K562 (cell line): Measurements from ENCODE around the gene TTK. TPM values are rescaled to one million over a fixed set of nuclear protein-coding genes. Genes with fewer than 3 reads are reported as not detected.

Source experiments
- ATAC-seq: fragments of 200-7000 bp; cut with Tn5 transposase; 3 replicates; pipeline ENCODE4 v1.9.1; 2020; ENCODE audit warnings: moderate library complexity
- BruUV-seq: library from RNA; stranded (reverse); fragments of 400-500 nt; replicated peaks from 2 replicates; lab custom pipeline; 2021; lab: Mats Ljungman, UMichigan
- CTCF ChIA-PET: fragments of 300-600 bp; formaldehyde crosslinking; extraction: SDS; loops from one replicate; lab custom pipeline; 2021; ENCODE audit warnings: low intra/inter-chr PET ratio; lab: Yijun Ruan, JAX
- POLR2A ChIA-PET: fragments of 300-600, 350-650 bp; sonication (Branson Sonifier 250); formaldehyde crosslinking; extraction: SDS; loops from one replicate; lab custom pipeline; 2021; ENCODE audit warnings: antibody characterized with exemption, inconsistent platforms; lab: Yijun Ruan, JAX
- DNase-seq, 4 experiments: peaks; one replicate each; pipeline versions ENCODE4 v3.0.0 to v3.0.0-alpha.2; 2011 to 2018; ENCODE audit warnings: low spot score in 3 of 4, mixed read lengths in 3 of 4; ENCODE audit errors: extremely low read depth in 1 of 4
- FAIRE-seq: peaks from 2 replicates; lab custom pipeline; 2011; peaks lifted over from hg19 to GRCh38; lab: Jason Lieb, UNC
- H2AFZ ChIP-seq: 2 replicates; pipeline ENCODE4 v1.6.0; 2011; ENCODE audit warnings: low read depth, low read length, control low read depth, inconsistent platforms
- H3K27ac ChIP-seq: fragments of 200-600 bp; 3 replicates; pipeline ENCODE4 v1.8.0; 2011; ENCODE audit warnings: low read depth, mild to moderate bottlenecking, control low read depth, inconsistent platforms, low read length, moderate library complexity, mixed read lengths; ENCODE audit errors: extremely low read depth
- H3K27me3 ChIP-seq, 2 experiments: fragments of 300-600 bp in 1 of 2; 2 replicates in 1 of 2; 3 replicates in 1 of 2; pipeline versions ENCODE4 v1.6.0 to v1.8.0; 2011; ENCODE audit warnings: inconsistent platforms in 2 of 2, low read length in 2 of 2, mild to moderate bottlenecking in 1 of 2, mixed read lengths in 1 of 2, moderate library complexity in 1 of 2; ENCODE audit not compliant: control insufficient read depth in 2 of 2, insufficient read depth in 2 of 2
- H3K36me3 ChIP-seq: fragments of 300-600 bp; 3 replicates; pipeline ENCODE4 v1.8.0; 2011; ENCODE audit warnings: mild to moderate bottlenecking, low read length, inconsistent platforms; ENCODE audit not compliant: control insufficient read depth, insufficient read depth
- H3K4me1 ChIP-seq, 2 experiments: fragments of 200-600 bp in 1 of 2; replicated peaks in 1 of 2; 2 replicates in 1 of 2; 3 replicates in 1 of 2; pipeline versions ENCODE4 v1.5.1 to v1.8.0; 2011; ENCODE audit warnings: inconsistent platforms in 2 of 2, low read length in 2 of 2, mild to moderate bottlenecking in 1 of 2, mixed read lengths in 1 of 2, moderate library complexity in 1 of 2; ENCODE audit not compliant: control insufficient read depth in 2 of 2, insufficient read depth in 2 of 2
- H3K4me2 ChIP-seq: 2 replicates; pipeline ENCODE4 v1.6.1; 2011; ENCODE audit warnings: low read length, control low read depth, inconsistent platforms, mixed read lengths; ENCODE audit not compliant: insufficient read depth
- H3K4me3 ChIP-seq: fragments of 200-600 bp; sonication (generic), shearing (Covaris generic); 2 replicates; pipeline ENCODE4 v1.5.1; 2016; ENCODE audit warnings: control low read depth, inconsistent platforms
- H3K79me2 ChIP-seq: fragments of 200-600 bp; 3 replicates; pipeline ENCODE4 v1.8.0; 2011; ENCODE audit warnings: low read length, inconsistent platforms; ENCODE audit not compliant: control insufficient read depth, insufficient read depth
- H3K9ac ChIP-seq, 2 experiments: 2 replicates each; pipeline versions ENCODE4 v1.6.0 to v1.6.1; 2011; ENCODE audit warnings: low read depth in 2 of 2, low read length in 2 of 2, control low read depth in 1 of 2, inconsistent platforms in 1 of 2, mild to moderate bottlenecking in 1 of 2, mixed read lengths in 1 of 2; ENCODE audit not compliant: insufficient read depth in 1 of 2
- H3K9me1 ChIP-seq: one replicate; pipeline ENCODE4 v1.6.0; 2011; ENCODE audit warnings: inconsistent platforms, mild to moderate bottlenecking, low read length, moderate library complexity; ENCODE audit not compliant: control insufficient read depth, insufficient read depth
- H3K9me3 ChIP-seq: replicated peaks from 2 replicates; pipeline ENCODE4 v1.5.1; 2011; ENCODE audit warnings: low read depth, low read length, inconsistent platforms; ENCODE audit not compliant: control insufficient read depth, insufficient read depth
- H4K20me1 ChIP-seq: replicated peaks from 2 replicates; pipeline ENCODE4 v1.6.1; 2011; ENCODE audit warnings: low read length, inconsistent platforms, mixed read lengths; ENCODE audit not compliant: control insufficient read depth, insufficient read depth
- DACH1 ChIP-seq: fragments of 450-650 bp; IDR thresholded peaks from 2 replicates; pipeline ENCODE4 v1.6.1; 2018; ENCODE audit not compliant: partially characterized antibody
- GMEB1 ChIP-seq: fragments of 250-450 bp; sonication (Bioruptor Pico); IDR thresholded peaks from 2 replicates; pipeline ENCODE4 v1.4.0; 2020; ENCODE audit warnings: mild to moderate bottlenecking
- JUND ChIP-seq, 2 experiments: IDR thresholded peaks; 2 replicates in 1 of 2; 3 replicates in 1 of 2; pipeline ENCODE4 v1.6.1; 2011; ENCODE audit warnings: borderline replicate concordance in 2 of 2, low read depth in 2 of 2, low read length in 2 of 2, improper control_type of control experiment in 1 of 2, missing biosample characterization in 1 of 2, missing genetic modification characterization in 1 of 2, missing genetic modification reagents in 1 of 2
- SMC3 ChIP-seq: conservative IDR thresholded peaks from 2 replicates; pipeline ENCODE4 v1.6.1; 2011; ENCODE audit warnings: low read depth, low read length, improper control_type of control experiment; ENCODE audit not compliant: insufficient read depth
- TFE3 ChIP-seq: fragments of 450-650 bp; formaldehyde crosslinking; IDR thresholded peaks from 2 replicates; pipeline ENCODE4 v1.4.0; 2020; ENCODE audit warnings: mild to moderate bottlenecking, mixed read lengths
- ZEB2 ChIP-seq: fragments of 450-650 bp; IDR thresholded peaks from 2 replicates; pipeline ENCODE4 v1.6.1; 2016
- ZNF165 ChIP-seq: fragments of 250-450 bp; sonication (Bioruptor Pico); IDR thresholded peaks from 2 replicates; pipeline ENCODE4 v1.4.0; 2020; ENCODE audit warnings: borderline replicate concordance
- ZNF24 ChIP-seq: fragments of 450-650 bp; IDR thresholded peaks from 2 replicates; pipeline ENCODE4 v1.6.1; 2016
- WGBS: fragments of 100-300 bp; shearing (Covaris generic); methylation state at CpG from one replicate; pipeline ENCODE4 v1.1.6; 2016; ENCODE audit warnings: low coverage, mixed read lengths; ENCODE audit not compliant: insufficient coverage; ENCODE audit errors: missing lambda C conversion rate; 5-methylcytosine and 5-hydroxymethylcytosine counted together
- in situ Hi-C: fragments of 300-500 bp; cut with MboI; formaldehyde crosslinking; loops from 4 replicates; pipeline ENCODE4 v1.15.0; 2018; ENCODE audit warnings: inconsistent platforms, mixed read lengths
- intact Hi-C: fragments of 100-400 bp; cut with micrococcal nuclease; formaldehyde crosslinking; loops from 2 replicates; pipeline ENCODE4 v1.14.2; 2022
- polyA plus RNA-seq, 8 experiments: library from polyadenylated mRNA; depleted of rRNA in 4 of 8; stranded (reverse) in 5 of 8; unstranded in 3 of 8; fragments of >200 nt; fragmentation: Nextera tagmentation in 2 of 8; fragmentation: Illumina TruSeq in 1 of 8; extraction: Ambion mirVana in 2 of 8; extraction: Trizol in 1 of 8; gene quantifications; 2 replicates each; pipeline versions ENCODE4 v1.2.1 to v1.2.3, GENCODE V29; 2011 to 2014; ENCODE audit warnings: inconsistent platforms in 1 of 8, missing spikeins in 1 of 8
- total RNA-seq, 7 experiments: library from RNA; depleted of rRNA in 6 of 7; stranded (reverse); fragments of >200 nt in 6 of 7; fragmentation: Illumina TruSeq in 2 of 7; extraction: Trizol in 2 of 7; gene quantifications; 2 replicates each; pipeline versions ENCODE4 v1.2.1 to v1.2.3, GENCODE V29; 2011 to 2021; ENCODE audit warnings: low replicate concordance in 1 of 7

Gene TTK
- total and polyA plus RNA-seq, 9 of the 15 experiments (the other 6 are each of a cell fraction or from before 2014, with no cell fraction given), result 32.7 to 58.9 (median 52.8) TPM

GRCh38 chr6:79985128-79985527 is 19.3 kb upstream of the TTK start (continued):
- TF ChIP-seq TFE3 (CRISPR knock-in tag) (no peak), DACH1 (no peak), ZEB2 (no peak), ZNF165 (no peak), SMC3 (no peak), JUND (IDR thresholded peaks at IDR 0.05; ENCODE audit: borderline replicate concordance, low read depth, low read length) (no peak), JUND (tag; IDR thresholded peaks at IDR 0.05; ENCODE audit: borderline replicate concordance, low read depth, low read length) (no peak)

- H3K27ac ChIP-seq, result no peak overlapping the region
- 0 out of 5 replicates have a peak, but pooled peaks cover 0 to 3% of the 10 kb centered on the region in 2 experiments for H3K27me3 ChIP-seq
- no TSS peak for BruUV-seq
- no peaks in the 10 kb centered on the region for H3K36me3 ChIP-seq
- H4K20me1 ChIP-seq, result no peaks in the 10 kb centered on the region
- H3K9me3 ChIP-seq, result no peaks in the 10 kb centered on the region
- TF ChIP-seq ZNF24 (no peak), GMEB1 (CRISPR knock-in tag) (no peak)
- CTCF ChIA-PET, result no interaction called here
- intact Hi-C loops (no loop called here), in situ Hi-C loops (no loop called here)
- H3K4me1 ChIP-seq, result no peaks in the 10 kb centered on the region
- H3K79me2 ChIP-seq, result no peaks in the 10 kb centered on the region
- no peaks in the 10 kb centered on the region for H3K9me1 ChIP-seq
- H3K4me3 ChIP-seq, result no peak overlapping the region
- DNase-seq (no peak), FAIRE-seq (no peak), ATAC-seq (no peak)
- no peak overlapping the region for H2AFZ ChIP-seq
- no peak overlapping the region for H3K4me2 ChIP-seq
- POLR2A ChIA-PET, result no interaction called here
- H3K9ac ChIP-seq, result no peak overlapping the region
- WGBS, result 6% methylated on average over 1 of the region's 1 CpG
These were observed 14.8 kb upstream of the TTK start for GRCh38 chr6:79989641-79990040.
